Activated naive CD4-positive, alpha-beta T cell treated with anti-CD3 and anti-CD28 coated beads, Interleukin-2, amount 10 ng/mL, durations not matched to agents 7 days and 5 days (primary cell): Measurements from ENCODE around the gene TMEM165.

Experiments
- CTCF ChIA-PET: fragments of 350-600 bp; sonication (Branson Sonifier 250); formaldehyde crosslinking; loops from one replicate; lab custom pipeline; 2021; ENCODE audit warnings: antibody characterized with exemption; lab: Charles Lee
- DNase-seq: peaks from one replicate; pipeline ENCODE4 v3.0.0-alpha.2; 2020
- H3K27ac Mint-ChIP-seq: one replicate; pipeline ENCODE4 v1.8.0; 2021; ENCODE audit warnings: mild to moderate bottlenecking, moderate library complexity, mixed read lengths
- H3K27me3 Mint-ChIP-seq: one replicate; pipeline ENCODE4 v1.8.0; 2021; ENCODE audit warnings: mild to moderate bottlenecking, mixed read lengths
- H3K36me3 Mint-ChIP-seq: one replicate; pipeline ENCODE4 v1.8.0; 2021; ENCODE audit warnings: mixed read lengths
- H3K4me1 Mint-ChIP-seq: one replicate; pipeline ENCODE4 v1.8.0; 2021; ENCODE audit warnings: mixed read lengths
- H3K4me3 Mint-ChIP-seq: one replicate; pipeline ENCODE4 v1.8.0; 2021; ENCODE audit warnings: mild to moderate bottlenecking, moderate library complexity, mixed read lengths
- H3K9me3 Mint-ChIP-seq: one replicate; pipeline ENCODE4 v1.8.0; 2021; ENCODE audit warnings: mixed read lengths

Gene TMEM165

GRCh38 chr4:55437823-55438222 is 42.1 kb downstream of the TMEM165 start:
- CTCF ChIA-PET, result interaction anchor here (1.6 kb wide), 1 partner anchor 92 kb away, joined by 3 read pairs; the partner anchor contains the start of gene SRD5A3
- Mint-ChIP-seq H3K36me3 (peaks cover 39% of the 10 kb centered on the region), H3K4me3 (no peak overlapping the region), H3K4me1 (peaks cover 17% of the 10 kb centered on the region), H3K27ac (no peak overlapping the region), H3K27me3 (no peaks in the 10 kb centered on the region), H3K9me3 (no peaks in the 10 kb centered on the region)
- DNase-seq, result no peak

GRCh38 chr4:55438314-55438713 is 42.6 kb downstream of the TMEM165 start:
- no peaks in the 10 kb centered on the region for H3K9me3 Mint-ChIP-seq
- peaks cover 17% of the 10 kb centered on the region for H3K4me1 Mint-ChIP-seq
- H3K36me3 Mint-ChIP-seq, result peaks cover 36% of the 10 kb centered on the region
- CTCF ChIA-PET, result interaction anchor here (0.5 to 1.6 kb wide), 2 partner anchors 92 to 138 kb away, joined by 3 read pairs; partner anchors contain the start of gene SRD5A3
- H3K4me3 Mint-ChIP-seq, result no peak overlapping the region
- no peak overlapping the region for H3K27ac Mint-ChIP-seq
- no peak for DNase-seq
- no peaks in the 10 kb centered on the region for H3K27me3 Mint-ChIP-seq

- H3K27ac Mint-ChIP-seq, result no peak overlapping the region
- CTCF ChIA-PET, result interaction anchor here (0.5 to 1.6 kb wide), 2 partner anchors 93 to 137 kb away, joined by 3 read pairs; partner anchors contain the start of gene SRD5A3
- H3K27me3 Mint-ChIP-seq, result no peaks in the 10 kb centered on the region
- H3K9me3 Mint-ChIP-seq, result no peaks in the 10 kb centered on the region
- H3K36me3 Mint-ChIP-seq, result peaks cover 39% of the 10 kb centered on the region
- no peak for DNase-seq
- peaks cover 17% of the 10 kb centered on the region for H3K4me1 Mint-ChIP-seq
- no peak overlapping the region for H3K4me3 Mint-ChIP-seq
These were observed 43.3 kb downstream of the TMEM165 start for GRCh38 chr4:55439023-55439422.

GRCh38 chr4:55440786-55441185 is 45.0 kb downstream of the TMEM165 start:
- H3K4me1 Mint-ChIP-seq, result peaks cover 2% of the 10 kb centered on the region
- no peaks in the 10 kb centered on the region for H3K27me3 Mint-ChIP-seq
- H3K4me3 Mint-ChIP-seq, result no peak overlapping the region
- no peak for DNase-seq
- peaks cover 25% of the 10 kb centered on the region for H3K36me3 Mint-ChIP-seq
- no peaks in the 10 kb centered on the region for H3K9me3 Mint-ChIP-seq
- H3K27ac Mint-ChIP-seq, result no peak overlapping the region
- CTCF ChIA-PET, result no interaction called here

GRCh38 chr4:55442541-55442940 is 46.8 kb downstream of the TMEM165 start:
- Mint-ChIP-seq H3K4me1 (peaks cover 6% of the 10 kb centered on the region), H3K27ac (no peak overlapping the region), H3K4me3 (no peak overlapping the region), H3K9me3 (no peaks in the 10 kb centered on the region), H3K36me3 (peaks cover 24% of the 10 kb centered on the region), H3K27me3 (no peaks in the 10 kb centered on the region)
- CTCF ChIA-PET, result no interaction called here
- DNase-seq, result no peak

GRCh38 chr4:55444827-55445226 is 49.1 kb downstream of the TMEM165 start:
- peaks cover 13% of the 10 kb centered on the region for H3K4me1 Mint-ChIP-seq
- no peak overlapping the region for H3K4me3 Mint-ChIP-seq
- DNase-seq, result no peak
- H3K27ac Mint-ChIP-seq, result no peak overlapping the region
- no peaks in the 10 kb centered on the region for H3K27me3 Mint-ChIP-seq
- no peaks in the 10 kb centered on the region for H3K9me3 Mint-ChIP-seq
- CTCF ChIA-PET, result interaction anchor here (1.2 kb wide), 1 partner anchor 101 kb away, joined by 3 read pairs; no protein-coding TSS in a partner anchor
- peaks cover 24% of the 10 kb centered on the region for H3K36me3 Mint-ChIP-seq

GRCh38 chr4:55445921-55446577 is 50.3 kb downstream of the TMEM165 start:
- peaks cover 26% of the 10 kb centered on the region for H3K36me3 Mint-ChIP-seq

GRCh38 chr4:55446578-55446922 is 50.8 kb downstream of the TMEM165 start:
- DNase-seq, result no peak
- peak overlapping the region; percentile 14 for H3K27ac Mint-ChIP-seq
- H3K9me3 Mint-ChIP-seq, result no peaks in the 10 kb centered on the region
- H3K27me3 Mint-ChIP-seq, result no peaks in the 10 kb centered on the region
- H3K4me1 Mint-ChIP-seq, result peaks cover 10% of the 10 kb centered on the region
- peaks cover 28% of the 10 kb centered on the region for H3K36me3 Mint-ChIP-seq
- CTCF ChIA-PET, result no interaction called here
- no peak overlapping the region for H3K4me3 Mint-ChIP-seq

More at GRCh38 chr4:55445921-55446577, 50.3 kb downstream of the TMEM165 start:
- CTCF ChIA-PET, result interaction anchor here (0.9 to 1.2 kb wide), 2 partner anchors 14 to 100 kb away, joined by 3 read pairs; no protein-coding TSS in a partner anchor
- no peaks in the 10 kb centered on the region for H3K27me3 Mint-ChIP-seq
- H3K4me1 Mint-ChIP-seq, result peaks cover 10% of the 10 kb centered on the region
- H3K27ac Mint-ChIP-seq, result no peak overlapping the region
- no peaks in the 10 kb centered on the region for H3K9me3 Mint-ChIP-seq
- DNase-seq, result no peak
- no peak overlapping the region for H3K4me3 Mint-ChIP-seq

GRCh38 chr4:55447108-55447708 is 51.5 kb downstream of the TMEM165 start:
- H3K9me3 Mint-ChIP-seq, result no peaks in the 10 kb centered on the region
- no peak overlapping the region for H3K27ac Mint-ChIP-seq
- H3K4me1 Mint-ChIP-seq, result peaks cover 10% of the 10 kb centered on the region
- H3K27me3 Mint-ChIP-seq, result no peaks in the 10 kb centered on the region
- no peak for DNase-seq
- peaks cover 35% of the 10 kb centered on the region for H3K36me3 Mint-ChIP-seq
- H3K4me3 Mint-ChIP-seq, result no peak overlapping the region
- CTCF ChIA-PET, result no interaction called here

GRCh38 chr4:55447831-55448230 is 52.1 kb downstream of the TMEM165 start:
- H3K4me1 Mint-ChIP-seq, result peaks cover 10% of the 10 kb centered on the region

GRCh38 chr4:55450566-55450965 is 54.8 kb downstream of the TMEM165 start:
- Mint-ChIP-seq H3K9me3 (no peaks in the 10 kb centered on the region), H3K36me3 (peaks cover 34% of the 10 kb centered on the region), H3K4me3 (no peak overlapping the region), H3K27me3 (no peaks in the 10 kb centered on the region), H3K27ac (no peak overlapping the region), H3K4me1 (peaks cover 10% of the 10 kb centered on the region)
- DNase-seq, result no peak
- CTCF ChIA-PET, result no interaction called here

More at GRCh38 chr4:55447831-55448230, 52.1 kb downstream of the TMEM165 start:
- Mint-ChIP-seq H3K36me3 (peaks cover 35% of the 10 kb centered on the region), H3K9me3 (no peaks in the 10 kb centered on the region), H3K27ac (no peak overlapping the region), H3K4me3 (no peak overlapping the region), H3K27me3 (no peaks in the 10 kb centered on the region)
- CTCF ChIA-PET, result no interaction called here
- no peak for DNase-seq

- Mint-ChIP-seq H3K4me3 (no peak overlapping the region), H3K9me3 (no peaks in the 10 kb centered on the region), H3K4me1 (no peaks in the 10 kb centered on the region), H3K27ac (no peak overlapping the region), H3K27me3 (no peaks in the 10 kb centered on the region), H3K36me3 (peaks cover 5% of the 10 kb centered on the region)
- no peak for DNase-seq
- CTCF ChIA-PET, result no interaction called here
These were observed 62.4 kb downstream of the TMEM165 start for GRCh38 chr4:55458164-55458563.

- no peak overlapping the region for H3K27ac Mint-ChIP-seq
- H3K4me3 Mint-ChIP-seq, result no peak overlapping the region
- no peaks in the 10 kb centered on the region for H3K9me3 Mint-ChIP-seq
- no peaks in the 10 kb centered on the region for H3K4me1 Mint-ChIP-seq
- CTCF ChIA-PET, result no interaction called here
- DNase-seq, result no peak
- no peaks in the 10 kb centered on the region for H3K27me3 Mint-ChIP-seq
- peaks cover 5% of the 10 kb centered on the region for H3K36me3 Mint-ChIP-seq
These were observed 62.9 kb downstream of the TMEM165 start for GRCh38 chr4:55458611-55459010.

- Mint-ChIP-seq H3K4me1 (no peaks in the 10 kb centered on the region), H3K36me3 (peaks cover 19% of the 10 kb centered on the region), H3K27me3 (no peaks in the 10 kb centered on the region), H3K27ac (no peak overlapping the region), H3K9me3 (peaks cover 7% of the 10 kb centered on the region), H3K4me3 (no peak overlapping the region)
- no peak for DNase-seq
- CTCF ChIA-PET, result no interaction called here
These were observed 70.2 kb downstream of the TMEM165 start for GRCh38 chr4:55466001-55466400.

GRCh38 chr4:55468724-55469123 is 73.0 kb downstream of the TMEM165 start:
- CTCF ChIA-PET, result no interaction called here
- H3K9me3 Mint-ChIP-seq, result peaks cover 7% of the 10 kb centered on the region
- no peaks in the 10 kb centered on the region for H3K4me1 Mint-ChIP-seq
- H3K4me3 Mint-ChIP-seq, result no peak overlapping the region
- H3K27me3 Mint-ChIP-seq, result no peaks in the 10 kb centered on the region
- H3K36me3 Mint-ChIP-seq, result peaks cover 19% of the 10 kb centered on the region
- DNase-seq, result no peak
- H3K27ac Mint-ChIP-seq, result no peak overlapping the region
